GM18858 (cell line): ENCODE measurements around the gene FARP1.

ENCODE experiments used
- ATAC-seq: cut with Tn5 transposase; IDR thresholded peaks from one replicate; pipeline ENCODE4 v1.9.1; 2021; ENCODE audit not compliant: unreplicated experiment

FARP1 gene

DNA sequence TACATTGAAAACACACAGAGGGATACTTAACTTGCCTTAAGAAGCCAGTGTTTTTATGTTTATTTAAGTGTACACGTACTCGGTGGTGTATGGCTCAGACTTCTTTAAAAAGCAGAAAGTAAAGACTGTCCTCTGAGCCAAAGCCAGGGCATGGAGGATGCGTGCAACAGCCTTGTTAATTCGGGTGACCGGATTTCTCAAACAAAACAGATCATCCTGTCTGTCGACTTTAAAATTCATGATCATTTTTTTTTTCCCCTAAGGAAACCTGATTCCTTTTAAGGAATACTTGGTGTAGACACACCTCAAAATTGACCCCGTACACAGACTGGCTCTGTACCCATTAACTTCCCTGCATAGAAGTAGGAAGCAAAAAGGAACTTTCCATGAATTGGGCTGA, 158.8 kb downstream of the FARP1 start:
- ATAC-seq, result no peak

DNA sequence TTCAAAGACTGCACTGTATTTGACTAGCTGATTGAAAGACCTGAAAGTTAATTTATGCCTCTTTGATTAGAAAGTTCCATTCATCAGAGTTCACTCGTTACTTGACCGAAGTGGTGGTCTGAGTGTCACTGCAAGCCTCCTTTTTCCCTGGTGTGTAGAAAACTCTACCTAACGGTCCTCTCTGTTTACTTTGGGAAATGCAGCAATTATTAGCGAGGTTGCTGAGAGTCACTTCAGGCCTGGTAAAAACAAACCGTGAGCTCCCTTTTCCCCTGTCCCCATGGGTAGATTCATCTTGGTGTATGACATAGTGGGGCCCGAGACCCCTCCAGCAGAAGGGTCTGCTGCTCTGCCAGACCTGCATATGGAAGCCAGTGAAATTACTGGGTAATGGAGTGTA, 161.0 kb downstream of the FARP1 start:
- ATAC-seq, result no peak

DNA sequence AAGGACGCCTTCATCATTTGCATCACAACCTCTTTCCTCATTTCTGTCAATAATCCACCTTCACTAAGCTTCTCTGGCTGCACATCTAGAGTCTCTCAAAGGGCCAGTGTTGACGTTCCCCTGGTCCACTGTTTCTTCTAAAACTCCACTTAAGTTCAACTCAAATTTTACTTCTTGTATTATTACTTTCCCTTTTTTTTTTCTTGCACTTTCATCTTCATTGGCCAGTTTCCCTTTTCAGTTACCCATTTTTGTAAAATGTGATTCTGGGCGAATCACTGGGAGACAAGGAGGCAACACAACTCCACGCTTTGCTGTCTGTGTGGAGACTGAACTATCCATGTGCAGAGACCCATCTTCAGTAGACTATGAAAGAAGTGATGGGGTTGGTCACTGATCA, 162.8 kb downstream of the FARP1 start:
- ATAC-seq, result no peak

DNA sequence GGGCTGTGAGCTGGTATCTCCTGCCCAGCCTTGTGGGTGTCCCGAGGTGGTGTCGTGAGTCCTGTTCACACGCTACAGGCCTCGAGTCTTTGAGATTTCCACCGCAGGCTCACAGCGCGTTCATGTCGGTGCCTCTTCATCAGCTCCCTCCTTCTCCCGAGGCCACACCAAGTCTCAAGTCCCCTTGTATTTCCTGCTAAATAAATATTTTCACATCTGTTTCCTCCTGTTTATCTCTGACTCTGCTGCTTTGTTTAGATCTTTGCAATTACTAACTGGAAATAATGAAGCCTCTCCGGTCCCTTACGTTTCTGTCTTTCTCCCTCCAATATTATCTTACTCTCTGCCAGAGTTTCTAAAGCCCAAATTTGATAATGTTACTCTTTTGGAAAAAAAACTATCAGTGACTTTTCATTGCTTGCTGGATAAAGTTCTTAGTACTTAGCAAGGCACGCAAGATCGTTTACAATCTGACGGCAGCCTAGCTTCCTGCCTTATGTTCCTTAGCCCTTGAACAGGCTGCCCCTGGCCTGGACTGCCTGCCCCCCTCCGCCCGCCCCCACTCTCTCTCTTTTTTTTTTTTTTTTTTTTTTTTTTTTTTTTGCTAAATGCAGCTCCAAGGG, 164.7 kb downstream of the FARP1 start:
- ATAC-seq, result no peak

DNA sequence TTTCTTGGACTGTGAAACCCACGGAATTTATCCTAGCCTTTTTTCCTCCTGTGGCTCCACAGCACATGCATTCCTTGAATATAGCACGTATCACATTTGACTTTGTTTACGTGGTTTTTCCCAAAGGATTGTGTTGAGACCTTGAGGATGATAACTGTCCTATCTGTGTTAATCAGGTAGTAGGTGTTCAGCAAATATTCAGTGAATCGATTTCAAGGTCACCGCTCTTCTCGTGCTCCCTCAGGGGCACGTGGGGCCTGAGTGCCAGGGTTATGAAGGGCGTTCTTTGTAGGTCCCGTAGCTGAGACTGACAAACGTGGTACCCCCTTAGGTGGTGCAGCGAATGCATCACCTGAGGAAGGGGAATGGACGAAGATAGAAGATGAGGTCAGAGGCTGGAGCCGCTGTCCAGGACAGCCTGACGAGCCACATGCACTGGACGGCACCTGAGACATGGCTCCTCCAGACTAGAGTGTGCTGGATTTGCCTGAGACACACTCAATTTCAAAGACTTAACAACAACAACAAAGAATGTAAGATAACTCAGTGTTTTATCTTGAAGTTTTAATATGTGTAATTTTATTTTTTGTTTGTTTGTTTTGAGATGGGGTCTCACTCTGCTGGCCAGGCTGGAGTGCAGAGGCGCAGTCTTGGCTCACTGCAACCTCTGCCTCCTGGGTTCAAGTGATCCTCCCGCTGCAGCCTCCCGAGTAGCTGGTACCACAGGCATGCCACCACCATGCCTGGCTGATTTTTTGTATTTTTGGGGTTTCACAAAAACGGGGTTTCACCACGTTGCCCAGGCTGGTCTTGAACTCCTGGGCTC, 165.4 kb downstream of the FARP1 start:
- ATAC-seq, result no peak

DNA sequence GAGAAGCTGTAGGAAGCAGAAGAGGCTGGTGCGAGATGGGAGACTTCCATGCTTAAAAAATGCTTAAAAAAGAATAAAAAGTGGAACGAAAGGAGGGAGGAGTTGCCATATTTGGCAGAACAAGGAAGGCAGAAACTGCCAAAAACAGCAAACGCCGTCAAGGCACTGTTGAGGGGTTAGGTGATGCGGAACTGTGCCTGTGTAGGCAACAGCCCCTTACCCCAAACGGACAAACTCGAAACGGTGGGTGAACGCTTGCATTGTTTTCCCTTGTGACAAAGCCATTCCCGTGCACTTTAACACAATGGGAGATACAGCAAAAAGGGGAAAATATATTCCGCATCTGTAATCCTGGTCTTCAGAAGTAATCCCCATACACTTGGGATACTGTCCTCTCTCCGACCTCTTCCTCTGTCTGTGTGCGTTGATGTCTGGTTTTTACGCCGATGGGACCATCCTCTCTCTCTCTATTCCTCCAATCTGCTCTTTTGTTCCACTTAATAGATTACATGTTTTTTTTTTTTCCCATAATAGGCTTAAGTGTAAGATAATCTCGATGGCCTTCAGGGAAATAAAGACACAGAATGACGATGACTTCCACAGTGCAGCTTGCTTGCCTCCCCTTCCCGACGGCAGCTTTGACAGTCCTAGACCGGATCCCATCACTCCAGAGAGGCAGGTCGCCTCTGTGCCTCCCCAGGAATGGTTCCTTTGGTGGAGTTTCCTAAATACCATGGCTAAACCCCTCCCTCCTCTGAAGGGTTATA, 166.9 kb downstream of the FARP1 start:
- no peak for ATAC-seq

DNA sequence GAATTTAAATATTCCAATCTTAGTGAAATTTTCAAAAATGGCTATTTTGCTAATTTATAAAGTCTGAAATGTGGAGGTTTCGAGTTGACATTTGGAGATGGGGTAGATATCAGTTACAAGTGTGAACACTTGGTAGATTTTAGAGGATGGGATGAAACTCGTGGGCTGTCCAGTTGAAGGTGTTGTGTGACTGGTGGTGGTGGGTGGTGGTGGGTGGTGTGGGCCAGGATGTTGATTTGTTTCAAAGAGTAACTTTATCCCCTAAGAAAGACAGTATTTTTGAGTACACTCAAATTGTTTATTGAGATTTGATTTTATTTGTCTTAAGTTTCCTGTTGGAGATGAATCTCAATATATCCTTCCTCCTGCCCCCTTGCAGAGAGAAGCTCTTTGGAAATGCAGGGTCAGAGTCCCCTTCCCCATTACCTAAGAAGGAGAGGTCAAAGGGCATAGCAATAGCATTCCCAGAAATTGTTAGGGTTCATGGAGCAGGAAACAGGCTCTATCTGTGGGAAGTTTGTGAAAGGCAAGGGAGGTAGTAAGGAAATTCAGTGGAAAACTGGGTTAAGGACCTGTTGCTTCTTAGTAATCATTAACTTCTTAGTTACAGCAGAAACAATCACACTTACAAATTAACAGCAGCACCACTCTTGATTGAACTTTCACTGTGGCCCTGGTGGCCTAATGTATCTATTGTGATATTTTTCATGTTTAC, 167.7 kb downstream of the FARP1 start:
- ATAC-seq, result no peak

DNA sequence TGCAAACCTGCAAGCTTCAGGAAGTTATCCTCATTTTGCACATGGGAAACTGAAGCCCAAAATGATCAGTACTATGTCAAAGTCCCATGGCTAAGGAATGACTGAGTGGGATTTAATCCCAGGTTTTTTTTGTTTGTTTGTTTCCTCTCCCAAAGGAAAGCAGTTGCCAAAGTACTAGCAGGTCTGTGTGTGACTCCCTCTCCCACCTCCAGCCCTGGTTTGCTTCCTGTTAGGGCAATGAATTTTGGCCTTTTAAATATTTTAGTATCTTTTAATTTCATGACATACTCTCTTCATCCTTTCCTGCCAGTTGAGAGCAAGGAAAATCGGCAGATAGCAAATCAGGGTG, 168.3 kb downstream of the FARP1 start:
- no peak for ATAC-seq

DNA sequence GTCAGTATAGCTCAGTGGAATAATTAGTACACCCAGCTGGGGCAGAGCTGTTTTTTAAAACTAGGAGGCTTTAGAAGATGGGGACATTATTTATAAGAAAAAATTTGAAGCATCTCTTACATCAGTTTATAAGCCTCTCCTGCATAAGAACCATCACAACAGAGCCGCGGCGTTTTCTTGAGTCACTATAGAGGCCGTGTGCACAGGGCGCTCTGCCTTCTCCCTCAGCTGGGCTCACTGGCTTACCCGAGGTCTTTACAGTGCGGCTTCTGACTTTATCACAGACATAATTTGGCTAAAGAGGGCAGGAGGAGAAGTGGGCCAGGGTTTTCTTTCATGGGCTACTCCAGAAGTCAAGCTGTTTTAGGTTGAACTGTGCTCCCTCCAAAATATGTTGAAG, 169.7 kb downstream of the FARP1 start:
- no peak for ATAC-seq

DNA sequence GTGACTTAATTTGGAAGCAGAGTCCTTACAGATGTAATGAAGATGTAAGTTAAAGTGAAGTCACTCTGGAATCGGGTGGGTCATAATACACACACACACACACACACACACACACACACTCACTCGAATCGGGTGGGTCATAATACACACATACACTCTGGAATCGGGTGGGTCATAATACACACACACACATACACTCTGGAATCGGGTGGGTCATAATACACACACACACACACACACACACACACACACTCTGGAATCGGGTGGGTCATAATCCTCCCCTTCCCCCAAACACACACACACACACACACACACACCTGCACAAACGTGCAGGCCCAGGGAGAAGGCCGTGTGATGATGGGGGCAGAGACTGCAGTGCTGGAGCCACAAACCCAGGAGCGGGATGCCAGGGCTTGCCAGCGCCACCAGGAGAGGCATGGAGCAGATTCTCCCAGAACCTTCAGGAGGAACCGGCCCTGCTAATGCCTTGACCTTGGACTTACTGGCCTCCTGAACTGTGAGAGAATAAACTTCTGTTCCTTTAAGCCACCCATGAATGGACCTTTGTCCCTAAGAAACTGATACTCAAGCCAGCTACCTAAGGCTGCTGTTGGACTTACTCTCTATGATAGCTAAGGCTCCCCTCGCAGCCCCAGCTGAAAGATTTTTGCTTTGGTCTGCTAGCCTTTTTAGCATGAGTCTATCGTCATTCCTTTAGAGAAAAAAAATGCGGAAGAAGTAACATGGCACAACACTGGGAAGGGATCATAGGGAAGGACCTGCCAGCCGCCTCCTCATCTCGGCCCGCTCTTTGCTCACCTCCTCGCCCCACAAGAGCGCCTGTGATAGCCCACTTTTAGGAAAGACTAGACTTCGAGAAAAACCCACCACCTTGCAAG, 170.4 kb downstream of the FARP1 start:
- ATAC-seq, result no peak

DNA sequence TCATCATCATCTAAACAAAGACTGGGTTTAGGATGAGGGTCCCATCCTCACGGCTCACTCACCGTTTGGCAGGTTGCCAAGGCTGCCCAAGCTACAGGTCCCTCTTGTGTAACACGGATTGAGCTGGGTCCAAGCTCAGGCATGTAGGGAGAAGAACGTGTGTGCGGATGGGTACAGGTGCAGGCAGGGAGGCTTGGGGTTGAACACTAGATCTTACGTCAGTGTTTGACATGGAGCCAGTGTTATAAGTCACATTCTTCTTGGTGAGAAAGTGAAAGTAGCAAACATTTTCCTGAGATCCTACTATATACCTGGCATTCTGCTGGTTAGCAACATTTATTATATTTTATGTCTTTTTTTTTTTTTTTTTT, 171.0 kb downstream of the FARP1 start:
- no peak for ATAC-seq

DNA sequence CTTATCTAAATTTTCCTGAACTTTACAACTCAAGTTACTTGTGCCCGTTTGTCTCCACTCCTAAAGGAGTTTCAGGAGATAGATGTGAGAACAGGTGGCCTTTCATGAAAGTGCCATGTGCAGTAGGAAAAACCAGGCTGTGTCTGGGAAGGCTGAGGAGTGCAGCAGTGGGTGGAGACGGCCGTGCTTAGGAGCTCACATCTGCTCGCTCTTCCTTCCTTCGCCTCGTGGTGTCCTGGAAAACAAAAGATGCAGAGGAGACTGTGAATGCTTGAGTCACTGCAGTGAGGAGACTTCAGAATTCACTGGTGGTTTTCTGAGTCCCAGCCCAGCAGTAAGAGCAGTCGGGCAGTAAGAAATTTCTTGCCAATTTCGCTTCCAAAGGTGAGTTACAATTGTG, 172.6 kb downstream of the FARP1 start:
- ATAC-seq, result no peak

DNA sequence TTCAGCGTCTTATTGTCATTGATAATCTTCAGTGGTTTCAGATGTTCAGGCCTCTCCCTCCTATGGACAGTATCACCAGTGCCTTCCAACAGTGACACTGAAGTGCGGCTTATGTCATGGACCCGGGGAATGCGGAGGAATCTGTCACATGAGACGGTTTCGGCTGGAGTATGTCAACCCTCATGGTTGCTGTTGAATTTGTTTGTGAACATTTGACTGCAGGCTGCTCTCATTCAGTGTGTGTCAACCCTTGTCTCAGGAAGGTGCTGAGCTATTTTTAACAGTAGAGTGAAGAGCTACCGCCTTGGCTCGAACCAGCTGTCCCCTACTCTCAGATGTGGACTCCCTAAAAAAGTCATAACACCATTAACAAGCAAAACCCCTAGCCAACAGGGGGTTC, 173.0 kb downstream of the FARP1 start:
- no peak for ATAC-seq

DNA sequence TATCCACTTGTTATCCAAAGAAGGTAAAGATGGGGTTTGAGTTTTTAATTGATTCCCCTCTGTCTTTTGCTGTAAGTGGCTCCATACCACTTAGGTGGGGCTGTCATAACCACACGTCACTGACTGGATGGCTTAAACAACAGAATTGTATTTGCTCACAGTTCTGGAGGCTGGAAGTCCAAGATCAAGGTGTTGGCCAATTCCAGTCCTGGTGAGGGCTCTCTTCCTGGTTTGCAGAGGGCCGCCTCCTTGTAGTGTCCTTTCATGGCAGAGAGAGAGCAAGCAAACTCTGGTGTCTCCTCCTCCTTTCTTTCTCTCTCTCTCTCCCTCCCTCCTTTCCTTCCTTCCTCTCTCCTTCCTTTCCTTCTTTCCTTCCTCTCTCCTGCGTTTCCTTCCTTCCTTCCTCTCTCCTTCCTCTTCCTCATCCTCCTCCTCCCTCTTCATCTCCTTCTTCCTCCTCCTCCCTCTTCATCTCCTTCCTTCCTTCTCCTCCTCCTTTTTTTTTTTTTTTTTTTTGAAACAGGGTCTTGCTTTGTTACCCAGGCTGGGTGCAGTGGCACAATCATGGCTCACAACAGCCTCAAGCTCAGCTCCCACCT, 174.8 kb downstream of the FARP1 start:
- ATAC-seq, result no peak

DNA sequence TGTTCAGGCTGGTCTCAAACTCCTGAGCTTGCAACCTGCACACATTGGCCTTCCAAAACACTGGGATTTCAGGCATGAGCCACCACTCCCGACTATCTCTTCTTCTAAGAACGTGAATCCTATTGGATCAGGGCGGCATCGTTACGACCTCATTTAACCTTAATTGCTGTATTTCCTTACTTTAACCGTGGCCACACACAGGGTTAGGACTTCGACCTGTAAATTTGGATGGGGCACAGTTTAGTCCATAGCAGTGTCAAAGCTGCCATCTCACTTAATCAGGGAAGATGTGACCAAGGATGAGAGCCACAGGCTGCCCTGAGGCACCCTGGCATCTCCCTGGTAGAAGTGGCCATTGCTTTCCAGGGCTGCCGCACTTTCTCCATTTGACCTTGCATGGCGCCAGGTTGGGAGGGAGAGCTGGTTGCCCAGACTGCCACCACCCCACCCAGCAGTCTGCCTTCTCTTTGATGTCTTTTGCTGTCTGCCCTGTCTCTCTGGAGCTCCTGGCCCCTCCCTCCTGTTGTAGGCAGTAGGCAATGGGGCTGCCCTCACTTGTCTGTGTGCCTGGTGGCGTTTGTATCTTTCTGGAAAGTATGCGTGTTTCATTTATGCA, 175.5 kb downstream of the FARP1 start:
- ATAC-seq, result no peak

DNA sequence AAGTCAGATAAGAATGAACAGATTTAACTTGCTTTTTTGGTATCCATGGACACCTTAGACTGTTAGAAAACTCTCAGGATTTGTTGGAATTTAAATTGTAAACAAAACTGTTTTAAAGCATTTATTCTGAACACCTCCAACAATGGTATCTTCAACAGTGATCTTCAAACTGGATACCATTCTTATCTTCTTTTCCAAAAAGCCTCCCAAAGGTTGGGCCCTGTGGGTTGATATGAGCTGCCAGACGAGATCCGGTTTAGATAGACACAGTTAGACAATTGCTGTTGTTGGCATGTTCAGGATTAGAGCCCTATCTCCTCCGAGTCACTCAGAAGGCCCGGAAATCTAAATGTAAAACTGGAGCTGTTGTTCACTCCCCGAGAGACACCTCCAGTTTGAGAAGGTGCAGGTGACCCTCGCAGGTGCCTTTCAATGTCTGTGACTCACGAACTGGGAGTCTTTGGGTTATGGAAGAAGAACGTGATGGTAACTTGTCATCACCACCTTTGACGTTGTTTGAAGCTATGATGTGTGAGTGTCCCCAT, 177.7 kb downstream of the FARP1 start:
- no peak for ATAC-seq

DNA sequence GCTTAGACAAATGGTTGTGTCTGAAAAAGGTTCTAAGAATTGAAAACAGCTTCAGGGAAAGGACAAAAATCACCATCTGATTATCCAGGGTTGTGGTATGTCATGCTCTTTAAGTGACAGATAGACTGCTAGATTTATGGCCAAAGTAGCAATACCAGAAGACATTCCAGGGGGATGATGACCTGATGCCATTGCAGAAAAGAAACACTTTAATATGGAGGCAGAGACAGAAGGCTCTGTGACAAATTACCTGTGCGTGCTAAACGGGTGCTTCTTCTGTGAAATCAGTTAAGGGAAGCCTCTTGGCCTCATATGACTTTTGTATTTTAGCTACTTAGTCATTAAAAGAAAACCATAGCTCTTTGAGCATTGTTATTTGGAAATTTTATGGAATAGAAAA, 178.5 kb downstream of the FARP1 start:
- no peak for ATAC-seq

DNA sequence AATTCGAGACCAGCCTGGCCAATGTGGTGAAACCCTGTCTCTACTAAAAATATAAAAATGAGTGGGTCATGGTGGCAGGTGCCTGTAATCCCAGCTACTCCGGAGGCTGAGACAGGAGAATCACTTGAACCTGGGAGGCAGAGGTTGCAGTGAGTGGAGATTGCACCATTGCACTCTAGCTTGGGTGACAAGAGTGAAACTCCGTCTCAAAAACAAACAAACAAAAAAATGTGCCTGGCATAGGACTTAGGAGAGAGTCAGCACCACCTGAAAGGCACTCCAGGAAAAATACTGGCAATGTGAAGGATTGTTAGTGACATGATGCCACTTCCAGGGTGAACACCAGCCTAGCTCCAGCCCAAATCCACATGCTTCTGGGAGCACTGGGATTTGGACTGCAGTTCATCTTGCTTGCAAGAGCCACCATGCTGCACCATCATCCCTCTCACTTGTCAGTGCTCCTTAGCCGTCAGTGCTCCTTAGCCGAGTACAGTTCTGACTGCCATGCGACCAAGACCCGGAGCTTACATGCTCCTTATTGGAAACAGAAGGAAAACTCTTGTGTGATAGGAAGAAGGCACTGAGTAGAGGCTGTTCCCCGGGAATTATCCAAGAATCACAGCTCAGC, 179.3 kb downstream of the FARP1 start:
- ATAC-seq, result no peak

DNA sequence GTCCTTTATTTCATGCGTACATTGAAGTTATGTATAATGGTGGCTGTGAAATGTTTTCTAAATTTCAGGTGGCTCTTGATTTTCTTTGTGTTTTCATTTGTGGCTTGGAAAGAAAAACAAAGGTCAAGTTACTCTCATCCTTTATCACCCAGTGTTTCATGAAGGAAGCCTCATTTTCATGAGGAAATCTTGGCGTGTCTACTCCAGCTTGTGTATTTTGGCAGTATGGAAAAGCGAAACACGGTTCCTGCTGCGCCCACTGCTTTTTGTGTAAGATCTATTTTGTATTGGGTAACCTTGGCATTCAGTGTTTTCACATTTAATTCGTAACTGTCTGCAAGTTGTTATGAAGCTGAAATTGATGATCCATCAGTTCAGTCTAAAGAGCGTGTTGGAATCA, 181.2 kb downstream of the FARP1 start:
- ATAC-seq, result no peak
